Left ventricle myocardium inferior (tissue), 1 donor: ENCODE data around the gene FBXO48. TPM values are rescaled to one million over a fixed set of nuclear protein-coding genes. Genes with fewer than 3 reads are reported as not detected.

Source experiments
- DNase-seq: peaks from one replicate; pipeline ENCODE4 v3.0.0-alpha.2; 2020
- H3K27ac ChIP-seq: fragments of 200-600 bp; replicated peaks from 2 replicates; pipeline ENCODE4 v1.8.0; 2021
- H3K27me3 ChIP-seq: fragments of 200-600 bp; 2 replicates; pipeline ENCODE4 v1.8.0; 2021; ENCODE audit warnings: low read depth
- H3K36me3 ChIP-seq: fragments of 200-600 bp; 2 replicates; pipeline ENCODE4 v1.8.0; 2021
- H3K4me1 ChIP-seq: fragments of 200-600 bp; 2 replicates; pipeline ENCODE4 v1.8.0; 2021
- H3K4me3 ChIP-seq: fragments of 200-600 bp; 2 replicates; pipeline ENCODE4 v1.8.0; 2021; ENCODE audit warnings: mild to moderate bottlenecking, moderate library complexity
- H3K9me3 ChIP-seq: fragments of 200-600 bp; replicated peaks from 2 replicates; pipeline ENCODE4 v1.8.0; 2021
- CTCF ChIP-seq: fragments of 200-600 bp; IDR thresholded peaks from 2 replicates; pipeline ENCODE4 v1.8.0; 2021; ENCODE audit warnings: antibody characterized with exemption, mild to moderate bottlenecking, borderline replicate concordance
- intact Hi-C: fragments of 100-400 bp; cut with micrococcal nuclease; formaldehyde crosslinking; loops from one replicate; pipeline ENCODE4 v1.11.0; 2022
- total RNA-seq: library from RNA; stranded (reverse); fragmentation: NEBNext Ultra II Directional; extraction: Animal tissue kit (Norgen Biotek cat#: 25700); gene quantifications from one replicate; pipeline ENCODE4 v1.2.1, GENCODE V29; 2021
- donor health status: DM: no; HTN: yes; CAD: no; lungs with severe emphysema.

The FBXO48 gene
- total RNA-seq, 1 donor from 2014 or later, result 1.0 TPM

GRCh38 chr2:68420254-68420910 is 46.7 kb downstream of the FBXO48 start:
- Histone ChIP-seq H3K4me1 (no peaks in the 10 kb centered on the region), H3K9me3 (no peaks in the 10 kb centered on the region), H3K4me3 (no peak overlapping the region), H3K36me3 (no peaks in the 10 kb centered on the region), H3K27me3 (no peaks in the 10 kb centered on the region), H3K27ac (no peak overlapping the region)
- intact Hi-C loops, result no loop called here
- TF ChIP-seq CTCF, result no peak
- DNase-seq, result no peak

DNA sequence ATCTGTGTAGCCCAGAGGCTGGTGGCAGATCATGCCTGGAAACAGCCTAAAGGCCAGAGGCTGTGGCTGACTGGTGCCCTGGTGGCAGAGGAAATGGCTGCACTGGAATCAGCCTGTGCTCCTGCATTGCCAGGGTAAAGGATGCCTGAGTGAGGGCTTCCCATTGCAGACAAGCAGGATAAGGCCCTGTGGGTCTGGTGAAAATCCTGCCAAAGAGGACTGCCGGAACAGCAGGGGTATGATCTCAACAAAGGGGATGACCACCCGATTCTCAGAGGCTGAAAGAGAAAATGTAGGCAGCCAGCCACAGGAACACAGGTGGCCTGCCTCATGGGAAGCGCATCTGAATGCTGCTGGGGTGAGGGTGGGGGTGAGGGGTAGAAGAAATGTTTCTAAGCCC is 48.2 kb downstream of the FBXO48 start:
- Histone ChIP-seq H3K36me3 (no peaks in the 10 kb centered on the region), H3K9me3 (no peaks in the 10 kb centered on the region), H3K4me1 (peaks cover 5% of the 10 kb centered on the region), H3K27ac (no peak overlapping the region), H3K4me3 (no peak overlapping the region), H3K27me3 (no peaks in the 10 kb centered on the region)
- DNase-seq, result no peak
- no peak for TF ChIP-seq CTCF
- intact Hi-C loops, result no loop called here

DNA sequence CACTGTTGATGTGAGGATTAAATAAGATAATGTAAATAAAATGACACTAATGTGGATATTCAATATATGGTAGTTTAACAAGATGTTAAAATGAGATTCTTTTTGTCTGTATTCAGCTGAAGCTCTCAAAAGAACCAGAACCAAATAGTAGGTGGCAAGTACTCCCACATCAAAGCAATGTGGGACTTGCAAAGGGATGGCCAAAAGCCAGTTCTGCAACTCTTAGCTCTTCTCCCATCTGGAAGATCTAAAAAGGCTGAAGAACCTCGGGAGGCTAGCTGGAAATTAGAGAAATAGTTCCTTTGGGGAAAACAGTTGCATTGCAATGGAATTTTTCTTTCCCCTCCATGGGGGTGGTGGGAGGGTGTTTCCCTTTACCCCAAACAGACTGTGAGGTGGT is 48.7 kb downstream of the FBXO48 start:
- Histone ChIP-seq H3K9me3 (no peaks in the 10 kb centered on the region), H3K4me3 (no peak overlapping the region), H3K4me1 (peaks cover 5% of the 10 kb centered on the region), H3K27ac (no peak overlapping the region), H3K27me3 (no peaks in the 10 kb centered on the region), H3K36me3 (no peaks in the 10 kb centered on the region)
- no peak for TF ChIP-seq CTCF
- intact Hi-C loops, result no loop called here
- no peak for DNase-seq

DNA sequence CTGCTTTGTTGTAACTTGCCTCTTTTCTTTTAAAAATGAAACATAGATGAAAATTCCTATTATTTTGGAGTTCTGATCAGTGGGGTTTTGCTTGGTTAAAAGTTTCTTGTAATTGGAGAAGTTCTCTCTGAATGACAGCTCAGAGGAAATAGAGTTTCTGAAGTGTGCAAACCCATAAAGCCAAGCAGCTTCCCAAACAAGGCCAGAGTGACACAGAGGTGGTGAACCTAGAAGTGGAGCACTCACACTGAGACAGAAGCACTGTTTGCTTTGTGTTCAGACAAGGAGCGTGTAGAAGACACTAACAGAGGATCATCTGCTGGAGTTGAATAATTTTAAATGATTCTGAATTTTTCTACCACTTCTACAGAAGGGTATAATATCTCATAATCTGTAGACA is 49.2 kb downstream of the FBXO48 start:
- Histone ChIP-seq H3K9me3 (no peaks in the 10 kb centered on the region), H3K4me1 (peaks cover 5% of the 10 kb centered on the region), H3K27me3 (no peaks in the 10 kb centered on the region), H3K4me3 (no peak overlapping the region), H3K36me3 (no peaks in the 10 kb centered on the region), H3K27ac (no peak overlapping the region)
- no peak for TF ChIP-seq CTCF
- DNase-seq, result no peak
- intact Hi-C loops, result no loop called here

GRCh38 chr2:68416081-68416675 is 50.9 kb downstream of the FBXO48 start:
- no peaks in the 10 kb centered on the region for H3K36me3 ChIP-seq
- H3K27ac ChIP-seq, result no peak overlapping the region
- no peak for DNase-seq
- H3K27me3 ChIP-seq, result no peaks in the 10 kb centered on the region
- no peak overlapping the region for H3K4me3 ChIP-seq
- intact Hi-C loops, result no loop called here
- H3K9me3 ChIP-seq, result no peaks in the 10 kb centered on the region
- TF ChIP-seq CTCF, result no peak
- H3K4me1 ChIP-seq, result peaks cover 9% of the 10 kb centered on the region
